GM12878 (cell line): ENCODE results near the gene NOS1AP.

Experiments
- DPF2 ChIP-seq: fragments of 450-650 bp; IDR thresholded peaks from 2 replicates; pipeline ENCODE4 v1.6.1; 2017; ENCODE audit warnings: mild to moderate bottlenecking
- NFIC ChIP-seq: IDR thresholded peaks from 2 replicates; pipeline ENCODE4 v1.6.1; 2012; ENCODE audit warnings: low read depth, mild to moderate bottlenecking, inconsistent platforms, low read length, moderate library complexity
- TF ChIP-seq, protein P1 (sequence below): IDR thresholded peaks from 2 replicates; pipeline ENCODE4 v1.6.1; 2011; ENCODE audit warnings: low read depth, mild to moderate bottlenecking, low read length, moderate library complexity, borderline replicate concordance; ENCODE audit errors: extremely low read depth
- TF ChIP-seq, protein P2 (sequence below), 3 experiments: IDR thresholded peaks in 2 of 3; conservative IDR thresholded peaks in 1 of 3; 2 replicates each; pipeline ENCODE4 v1.5.1; 2011; ENCODE audit warnings: low read depth in 3 of 3, low read length in 3 of 3, mild to moderate bottlenecking in 3 of 3, control low read depth in 2 of 3, moderate library complexity in 2 of 3, inconsistent platforms in 1 of 3, mixed read lengths in 1 of 3; ENCODE audit not compliant: control insufficient read depth in 2 of 3, insufficient read depth in 1 of 3; ENCODE audit errors: extremely low read depth in 1 of 3

DNA sequence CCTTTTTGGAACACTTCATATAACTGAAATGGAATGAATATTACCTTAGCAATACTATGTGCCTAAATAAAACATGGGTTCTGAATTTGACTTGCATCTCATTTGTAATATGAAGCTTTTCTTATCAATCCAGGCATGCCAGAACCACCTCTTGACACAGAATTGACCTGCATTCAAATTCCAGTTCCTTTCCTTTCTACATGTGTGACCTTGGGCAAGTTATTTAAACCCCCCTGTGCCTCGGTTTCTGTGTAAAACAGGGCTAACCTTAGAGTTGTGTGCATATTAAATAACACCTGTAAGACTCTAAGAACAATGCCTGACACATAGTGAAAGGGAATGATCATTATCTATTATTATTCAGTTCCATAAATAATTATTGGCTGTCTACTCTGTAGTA, 2.0 kb upstream of the NOS1AP start:
- TF ChIP-seq DPF2 = no peak
- TF ChIP-seq, protein P1, sequence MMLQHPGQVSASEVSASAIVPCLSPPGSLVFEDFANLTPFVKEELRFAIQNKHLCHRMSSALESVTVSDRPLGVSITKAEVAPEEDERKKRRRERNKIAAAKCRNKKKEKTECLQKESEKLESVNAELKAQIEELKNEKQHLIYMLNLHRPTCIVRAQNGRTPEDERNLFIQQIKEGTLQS = no peak
- TF ChIP-seq, protein P2, sequence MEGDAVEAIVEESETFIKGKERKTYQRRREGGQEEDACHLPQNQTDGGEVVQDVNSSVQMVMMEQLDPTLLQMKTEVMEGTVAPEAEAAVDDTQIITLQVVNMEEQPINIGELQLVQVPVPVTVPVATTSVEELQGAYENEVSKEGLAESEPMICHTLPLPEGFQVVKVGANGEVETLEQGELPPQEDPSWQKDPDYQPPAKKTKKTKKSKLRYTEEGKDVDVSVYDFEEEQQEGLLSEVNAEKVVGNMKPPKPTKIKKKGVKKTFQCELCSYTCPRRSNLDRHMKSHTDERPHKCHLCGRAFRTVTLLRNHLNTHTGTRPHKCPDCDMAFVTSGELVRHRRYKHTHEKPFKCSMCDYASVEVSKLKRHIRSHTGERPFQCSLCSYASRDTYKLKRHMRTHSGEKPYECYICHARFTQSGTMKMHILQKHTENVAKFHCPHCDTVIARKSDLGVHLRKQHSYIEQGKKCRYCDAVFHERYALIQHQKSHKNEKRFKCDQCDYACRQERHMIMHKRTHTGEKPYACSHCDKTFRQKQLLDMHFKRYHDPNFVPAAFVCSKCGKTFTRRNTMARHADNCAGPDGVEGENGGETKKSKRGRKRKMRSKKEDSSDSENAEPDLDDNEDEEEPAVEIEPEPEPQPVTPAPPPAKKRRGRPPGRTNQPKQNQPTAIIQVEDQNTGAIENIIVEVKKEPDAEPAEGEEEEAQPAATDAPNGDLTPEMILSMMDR (IDR thresholded peaks at IDR 0.05 in 2 of 3, conservative IDR thresholded peaks at IDR 0.05 in 1 of 3; ENCODE audit: control insufficient read depth in 2 of 3, extremely low read depth in 1 of 3, insufficient read depth in 1 of 3, low read depth in 3 of 3, low read length in 3 of 3) = no peak
- TF ChIP-seq NFIC = no peak
